Vagina (tissue), 2 donors: Measurements from ENCODE around the gene ACSS1.

Source experiments
- CTCF ChIP-seq, 3 experiments: fragments of 450-650 bp in 2 of 3; fragments of 200-600 bp in 1 of 3; sonication (generic) in 1 of 3; IDR thresholded peaks; one replicate each; pipeline ENCODE4 v1.5.1; 2017 to 2019; ENCODE audit warnings: antibody characterized with exemption in 3 of 3, mild to moderate bottlenecking in 2 of 3, moderate library complexity in 2 of 3
- POLR2AphosphoS5 ChIP-seq, 2 donors: sonication (generic); formaldehyde crosslinking; IDR thresholded peaks; one replicate each; pipeline ENCODE4 v1.9.0; 2017; ENCODE audit warnings: antibody characterized with exemption in 2 of 2, mild to moderate bottlenecking in 2 of 2, low read depth in 1 of 2; ENCODE audit not compliant: insufficient read depth in 1 of 2

DNA sequence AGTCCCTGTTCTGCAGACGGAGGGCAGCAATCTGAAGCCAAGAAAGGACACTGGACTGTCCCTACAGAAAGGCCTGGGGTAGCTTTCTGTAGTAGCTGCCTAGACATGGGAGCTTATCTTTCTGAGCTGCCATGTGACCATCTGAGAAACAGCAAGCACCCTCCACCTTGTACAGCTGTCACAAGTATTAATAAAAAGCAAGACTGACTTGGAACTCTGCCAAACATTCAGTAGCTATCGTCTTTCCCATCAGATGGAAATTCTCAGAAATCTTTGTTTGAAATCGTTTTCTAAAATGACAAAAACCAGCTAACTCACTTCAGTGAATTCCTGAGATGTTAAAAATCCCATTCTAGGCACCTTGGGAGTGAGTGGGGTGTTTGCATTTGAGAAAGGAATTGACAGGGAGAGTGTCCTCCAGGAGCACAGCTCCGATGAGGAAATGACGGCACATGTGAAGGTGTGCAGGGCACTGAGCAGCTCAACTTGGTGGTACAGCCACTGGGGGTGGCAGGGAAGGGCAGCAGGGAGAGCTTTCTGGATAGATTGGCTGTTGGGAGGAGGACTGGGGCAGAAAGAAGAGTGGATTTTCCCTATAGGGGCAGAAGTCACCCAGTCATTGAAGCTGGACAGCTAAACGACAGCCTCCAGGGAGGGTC, 24.5 kb downstream of the ACSS1 start:
- TF ChIP-seq CTCF (IDR thresholded peaks at IDR 0.05) (no peak), POLR2AphosphoS5 (IDR thresholded peaks at IDR 0.05; ENCODE audit: insufficient read depth in 1 of 2, low read depth in 1 of 2) (no peak)
